DMS153 (cell line): ENCODE results near the gene DNAH2.
A peak's percentile ranks its signal among the peaks of the same experiment; 100 is the strongest.

ENCODE experiments used
- DNase-seq: peaks from one replicate; lab custom pipeline; 2025; lab: John Stamatoyannopoulos, UW

DNAH2 gene

DNA sequence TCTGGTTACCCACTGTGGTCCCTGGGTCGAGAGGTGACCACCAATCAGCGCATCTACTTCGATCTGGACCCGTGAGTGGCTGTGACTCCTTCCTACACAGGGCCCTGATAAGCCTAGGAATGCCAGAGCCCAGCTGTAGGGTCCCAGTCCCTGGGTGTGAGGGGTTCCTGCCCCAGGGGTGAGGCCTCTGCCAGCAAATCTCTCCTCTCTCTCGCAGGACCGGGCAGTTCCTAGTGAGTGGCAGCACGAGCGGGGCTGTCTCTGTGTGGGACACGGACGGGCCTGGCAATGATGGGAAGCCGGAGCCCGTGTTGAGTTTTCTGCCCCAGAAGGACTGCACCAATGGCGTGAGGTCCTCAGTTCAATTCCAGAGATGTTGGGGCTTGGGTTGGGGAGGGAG lies 14.8 kb upstream of the DNAH2 start:
- no peak for DNase-seq

DNA sequence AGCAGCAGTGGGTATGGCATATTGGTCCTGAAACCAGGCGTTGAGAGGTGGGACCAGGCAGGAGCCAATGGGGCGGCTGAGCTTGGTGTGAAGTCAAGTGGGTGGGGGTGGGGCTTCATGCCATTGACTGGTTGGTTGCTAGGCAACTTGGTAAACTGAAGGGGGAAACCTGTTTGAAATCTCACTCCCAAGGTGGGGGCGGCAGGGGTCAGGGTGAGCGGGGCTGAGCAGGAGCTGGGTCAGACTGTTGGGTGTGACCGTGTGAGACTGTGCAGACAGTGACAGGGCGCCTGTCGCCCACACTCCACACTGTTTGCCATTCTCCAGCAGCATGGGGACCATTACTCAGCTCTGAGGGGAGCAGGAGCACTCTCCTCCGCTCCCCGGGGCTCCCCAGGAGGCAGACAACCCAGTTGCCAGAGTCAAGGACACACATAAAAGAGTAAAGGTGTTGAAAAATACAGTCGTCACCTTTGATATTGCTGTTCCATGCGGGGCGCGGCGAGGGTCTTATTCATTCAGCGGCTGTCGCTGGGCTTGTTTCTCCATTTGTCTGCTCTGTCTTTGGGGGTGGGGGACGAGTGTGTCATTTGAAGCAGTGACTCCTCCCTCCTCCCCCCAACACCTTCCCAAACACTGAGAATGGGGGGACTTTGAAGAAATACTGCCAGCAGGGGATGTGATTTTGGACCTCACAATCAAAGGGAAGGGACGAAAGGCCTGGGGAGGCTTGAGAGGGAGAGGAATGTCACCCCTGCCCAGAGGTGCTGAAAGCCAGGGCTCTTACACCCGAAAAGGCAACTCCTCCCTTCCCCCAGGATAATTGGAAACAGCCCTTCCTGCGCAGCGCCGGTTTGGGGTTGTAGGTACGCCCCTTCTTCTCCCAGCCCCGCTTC lies 13.7 kb upstream of the DNAH2 start:
- DNase-seq = peak; percentile 71

DNA sequence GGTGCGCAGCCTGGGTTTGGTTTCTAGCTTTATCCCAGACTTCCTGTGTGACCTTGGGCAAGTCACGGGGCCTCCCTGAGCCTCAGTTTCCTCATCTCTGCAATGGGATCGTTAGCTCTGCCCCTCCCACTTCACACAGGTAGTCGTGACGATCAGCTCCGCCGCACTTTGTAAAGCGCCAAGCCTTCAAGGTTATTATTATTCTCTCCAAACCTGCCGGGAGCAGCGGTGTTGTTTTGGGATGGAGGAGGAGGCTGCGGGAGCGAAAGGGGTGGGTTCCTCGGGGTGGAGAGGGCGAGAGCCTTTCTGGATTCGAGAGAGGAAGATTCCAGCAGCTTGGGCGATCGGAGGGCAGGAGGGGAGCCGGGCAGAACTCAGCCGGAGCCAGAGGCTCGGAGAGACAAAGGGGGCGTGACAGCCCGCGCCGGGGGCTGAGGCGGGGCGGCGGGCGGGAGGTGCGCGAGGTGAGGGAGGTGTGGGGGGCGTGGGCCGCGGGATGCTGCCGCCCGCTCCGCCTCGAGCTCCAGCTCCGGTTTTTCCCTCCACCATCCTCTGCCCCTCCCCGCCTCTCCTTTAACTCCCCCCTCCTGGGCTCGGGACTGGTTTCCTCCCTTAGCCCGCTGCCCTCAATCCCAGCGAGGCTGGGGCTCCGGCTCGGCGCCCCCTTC lies 12.8 kb upstream of the DNAH2 start, which contains the start of gene EFNB3:
Gene EFNB3 (plus strand): TSS at position 602 of the 668 bp plus-strand sequence. CDS start 397 bp downstream, outside the sequence.
- DNase-seq = no peak

DNA sequence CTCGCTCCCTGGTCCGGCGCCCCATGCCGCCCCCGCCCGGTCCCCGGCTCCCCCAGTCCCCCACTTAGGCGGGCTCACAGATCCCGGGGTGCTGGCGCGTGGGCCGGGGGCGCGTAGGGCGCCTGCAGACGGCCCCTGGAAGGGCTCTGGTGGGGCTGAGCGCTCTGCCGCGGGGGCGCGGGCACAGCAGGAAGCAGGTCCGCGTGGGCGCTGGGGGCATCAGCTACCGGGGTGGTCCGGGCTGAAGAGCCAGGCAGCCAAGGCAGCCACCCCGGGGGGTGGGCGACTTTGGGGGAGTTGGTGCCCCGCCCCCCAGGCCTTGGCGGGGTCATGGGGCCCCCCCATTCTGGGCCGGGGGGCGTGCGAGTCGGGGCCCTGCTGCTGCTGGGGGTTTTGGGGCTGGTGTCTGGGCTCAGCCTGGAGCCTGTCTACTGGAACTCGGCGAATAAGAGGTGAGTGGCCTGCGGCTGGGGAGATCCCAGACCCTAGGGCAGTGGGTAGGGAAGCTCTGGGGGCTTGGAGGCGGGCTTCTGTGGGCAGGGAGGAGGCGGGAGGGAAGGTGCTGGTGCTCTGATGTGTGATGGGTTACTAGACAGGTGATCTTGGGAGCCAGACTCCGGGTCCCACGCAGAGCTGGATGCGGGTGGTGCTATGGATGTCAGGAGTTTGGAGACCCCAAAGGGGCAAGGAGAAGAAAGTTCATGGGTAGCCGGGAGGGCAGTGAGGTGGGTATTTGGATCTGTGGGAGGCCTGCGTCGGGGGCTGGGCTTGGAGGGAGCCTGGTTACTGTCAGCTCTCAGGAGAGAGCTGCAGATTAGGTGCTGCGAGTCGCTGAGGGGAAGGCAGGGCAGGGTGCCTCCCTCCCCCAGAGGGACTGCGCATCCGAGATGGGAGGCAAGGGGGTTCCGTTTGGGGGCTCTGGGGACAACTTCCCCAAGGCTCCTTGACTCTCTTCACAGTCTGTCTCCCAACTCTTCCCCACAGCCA lies 12.0 kb upstream of the DNAH2 start:
- no peak for DNase-seq

DNA sequence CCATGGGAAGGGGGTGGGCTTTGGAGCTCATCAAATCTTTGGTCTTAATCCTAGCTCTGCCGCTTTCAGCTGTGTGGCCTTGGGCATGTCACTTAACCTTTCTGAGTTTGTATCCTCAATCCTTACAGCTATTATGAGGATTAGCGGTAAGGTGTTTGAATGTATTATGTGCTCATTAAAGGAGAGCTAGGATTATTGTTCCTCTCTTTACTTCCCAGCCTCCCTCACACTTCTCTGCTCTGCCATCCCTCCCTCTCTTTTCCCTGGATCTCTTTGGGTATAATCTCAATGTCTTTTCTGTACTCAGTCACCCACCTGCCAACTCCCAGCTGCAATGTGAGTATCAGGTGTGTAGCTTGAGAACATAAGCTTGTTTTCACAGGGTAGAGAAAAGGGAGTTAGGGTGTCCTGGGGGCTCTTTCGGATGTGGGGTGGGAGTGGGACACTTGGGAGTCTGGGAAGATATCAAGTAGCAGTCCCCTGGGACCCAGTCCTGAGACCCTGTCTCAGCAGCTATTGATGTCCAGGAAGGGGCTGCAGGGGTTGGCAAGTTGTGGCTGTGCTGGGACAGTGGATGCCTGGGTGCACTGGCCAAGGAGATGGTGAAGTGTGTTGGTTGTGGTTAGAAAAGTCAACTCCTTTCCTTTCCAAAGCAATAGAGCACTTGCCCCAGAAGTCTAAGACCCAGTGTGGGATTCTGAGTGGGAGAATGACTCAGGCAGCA lies 10.8 kb upstream of the DNAH2 start:
- no peak for DNase-seq

DNA sequence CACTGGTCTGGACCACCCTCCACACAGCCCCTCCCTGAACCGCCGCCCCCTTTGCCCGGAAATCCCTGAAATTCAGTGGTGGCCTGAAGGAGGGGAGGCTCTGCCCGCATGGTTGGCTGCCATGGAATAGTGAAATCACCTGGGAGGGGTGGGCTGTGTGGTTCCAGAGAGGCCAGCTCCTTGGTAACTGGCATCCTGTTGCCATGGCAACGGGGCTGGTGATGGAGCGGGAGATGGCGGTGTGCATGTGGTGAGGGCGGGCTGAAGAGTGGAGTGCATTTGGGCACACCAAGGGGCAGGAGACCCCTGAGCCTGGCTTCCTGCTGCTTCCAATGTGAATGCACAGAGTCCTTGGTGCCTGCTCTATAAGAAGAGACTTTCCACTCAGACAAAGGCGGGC lies 10.1 kb upstream of the DNAH2 start:
- DNase-seq = no peak

DNA sequence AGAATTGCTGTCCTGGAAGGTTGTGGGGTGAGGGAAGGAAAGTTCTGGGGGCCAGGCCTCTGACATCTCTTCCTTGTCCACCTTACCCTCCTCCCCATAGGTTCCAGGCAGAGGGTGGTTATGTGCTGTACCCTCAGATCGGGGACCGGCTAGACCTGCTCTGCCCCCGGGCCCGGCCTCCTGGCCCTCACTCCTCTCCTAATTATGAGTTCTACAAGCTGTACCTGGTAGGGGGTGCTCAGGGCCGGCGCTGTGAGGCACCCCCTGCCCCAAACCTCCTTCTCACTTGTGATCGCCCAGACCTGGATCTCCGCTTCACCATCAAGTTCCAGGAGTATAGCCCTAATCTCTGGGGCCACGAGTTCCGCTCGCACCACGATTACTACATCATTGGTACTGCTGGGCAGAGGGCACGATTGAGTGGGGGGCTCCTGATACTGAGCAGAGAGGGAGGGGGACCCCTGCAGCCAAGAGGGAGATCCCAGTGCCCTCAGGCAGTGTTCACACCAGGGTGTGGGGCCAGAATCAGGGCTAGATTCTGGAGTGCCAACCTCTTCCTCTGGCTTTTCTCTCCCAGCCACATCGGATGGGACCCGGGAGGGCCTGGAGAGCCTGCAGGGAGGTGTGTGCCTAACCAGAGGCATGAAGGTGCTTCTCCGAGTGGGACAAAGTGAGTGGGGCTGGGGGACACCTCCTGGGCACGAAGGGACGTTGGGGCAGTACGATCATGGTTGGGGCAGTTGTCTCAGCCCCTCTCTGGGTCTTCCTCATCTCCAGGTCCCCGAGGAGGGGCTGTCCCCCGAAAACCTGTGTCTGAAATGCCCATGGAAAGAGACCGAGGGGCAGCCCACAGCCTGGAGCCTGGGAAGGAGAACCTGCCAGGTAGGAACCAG lies 9.4 kb upstream of the DNAH2 start:
- DNase-seq = no peak

DNA sequence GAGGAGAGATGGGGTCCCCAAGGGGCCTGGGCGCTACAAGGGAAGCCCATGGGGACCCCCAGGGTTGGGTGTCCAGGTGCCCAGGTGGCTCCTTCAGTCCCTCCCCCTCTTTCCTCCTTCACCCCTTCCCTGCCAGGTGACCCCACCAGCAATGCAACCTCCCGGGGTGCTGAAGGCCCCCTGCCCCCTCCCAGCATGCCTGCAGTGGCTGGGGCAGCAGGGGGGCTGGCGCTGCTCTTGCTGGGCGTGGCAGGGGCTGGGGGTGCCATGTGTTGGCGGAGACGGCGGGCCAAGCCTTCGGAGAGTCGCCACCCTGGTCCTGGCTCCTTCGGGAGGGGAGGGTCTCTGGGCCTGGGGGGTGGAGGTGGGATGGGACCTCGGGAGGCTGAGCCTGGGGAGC lies 8.5 kb upstream of the DNAH2 start:
- no peak for DNase-seq

DNA sequence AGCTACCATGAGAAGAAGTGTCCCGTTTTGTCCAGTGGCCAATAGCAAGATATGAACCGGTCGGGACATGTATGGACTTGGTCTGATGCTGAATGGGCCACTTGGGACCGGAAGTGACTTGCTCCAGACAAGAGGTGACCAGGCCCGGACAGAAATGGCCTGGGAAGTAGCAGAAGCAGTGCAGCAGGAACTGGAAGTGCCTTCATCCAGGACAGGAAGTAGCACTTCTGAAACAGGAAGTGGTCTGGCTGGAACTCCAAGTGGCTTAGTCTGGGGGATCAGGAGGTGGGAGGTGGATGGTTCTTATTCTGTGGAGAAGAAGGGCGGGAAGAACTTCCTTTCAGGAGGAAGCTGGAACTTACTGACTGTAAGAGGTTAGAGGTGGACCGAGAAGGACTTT lies 7.2 kb upstream of the DNAH2 start:
- no peak for DNase-seq

DNA sequence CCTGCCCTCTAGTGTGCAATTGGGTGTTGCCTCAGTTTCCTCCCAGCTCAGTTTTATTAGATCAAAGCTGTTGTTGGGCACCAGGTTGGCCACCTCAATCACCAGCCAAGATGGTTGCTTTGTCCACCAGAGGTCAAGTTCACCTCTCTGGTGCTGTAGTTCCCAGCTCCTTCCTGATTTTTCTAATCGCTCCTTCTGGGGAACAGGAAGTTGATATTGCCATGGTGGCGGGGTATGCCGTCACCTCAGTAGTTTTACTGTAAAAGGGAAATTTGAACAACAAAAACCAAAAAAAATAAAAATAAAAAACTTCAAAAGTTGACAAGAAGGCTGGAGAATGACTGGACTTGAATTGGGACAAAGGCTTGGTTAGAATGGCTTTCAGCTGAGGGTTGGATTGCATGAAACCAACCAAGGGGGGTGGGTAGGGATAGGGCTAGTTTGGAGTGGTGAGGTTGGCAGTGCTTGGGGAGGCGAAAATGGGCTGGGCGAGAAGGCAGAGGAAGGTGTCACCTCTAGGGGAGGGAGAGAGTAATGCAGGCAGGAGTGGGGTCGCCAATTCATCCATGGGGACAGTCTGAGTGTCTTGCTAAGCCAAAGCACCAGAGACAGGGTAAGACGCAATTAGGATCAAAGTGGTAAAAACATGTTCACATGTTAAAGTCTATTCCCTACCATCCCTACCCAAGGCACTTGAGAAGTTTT lies 6.3 kb upstream of the DNAH2 start:
- DNase-seq = no peak

DNA sequence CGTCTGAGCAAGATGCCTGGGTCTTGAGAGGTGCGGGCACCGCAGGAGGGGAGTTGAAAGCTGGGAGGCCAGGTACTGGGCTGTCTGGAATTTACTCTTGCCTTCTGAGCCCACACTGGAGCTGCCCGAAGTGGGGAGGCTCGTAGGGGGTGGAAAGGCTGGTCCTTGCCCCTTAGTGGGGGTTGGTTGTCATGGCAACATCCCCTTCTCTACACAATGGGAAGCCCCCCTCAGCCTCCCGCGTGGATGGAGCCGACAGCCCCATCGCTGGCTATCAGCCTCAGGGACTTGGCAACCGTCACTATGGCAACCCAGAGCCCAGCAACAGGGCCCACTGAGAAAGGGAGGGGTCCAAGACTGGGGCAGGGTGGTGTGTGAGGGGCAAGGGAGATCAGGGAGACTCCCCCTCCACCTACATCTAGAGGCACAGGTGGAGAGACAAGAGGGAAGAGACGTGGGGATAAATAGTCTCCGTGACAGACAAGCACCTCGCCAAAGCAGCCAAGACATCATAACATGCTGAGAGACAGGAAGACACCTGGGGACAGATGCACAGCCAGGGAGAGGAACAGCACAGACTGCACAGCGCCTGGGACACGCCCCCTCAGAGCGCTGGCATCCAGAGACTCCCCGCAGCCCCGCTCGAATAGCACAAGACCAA lies 5.3 kb upstream of the DNAH2 start:
- DNase-seq = no peak

DNA sequence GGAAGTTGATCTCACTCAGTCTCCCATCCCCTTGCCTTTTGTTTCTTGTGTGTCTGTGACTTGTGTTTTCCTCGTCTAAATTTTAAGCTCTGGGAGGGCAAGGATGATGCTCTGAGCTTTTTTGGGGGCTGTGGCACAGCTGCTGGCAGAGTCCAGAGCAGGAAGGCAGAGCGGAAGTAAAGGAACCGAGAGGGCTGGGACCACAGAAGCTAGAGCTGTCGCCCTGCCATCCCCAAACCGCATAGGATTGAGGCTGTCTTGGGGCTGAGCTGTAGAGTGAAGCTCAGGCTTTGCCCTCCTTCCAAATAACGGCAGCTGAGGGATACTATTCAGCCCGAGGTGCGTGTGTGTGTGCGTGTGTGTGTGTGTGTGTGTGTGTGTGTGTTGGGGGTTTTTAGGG lies 3.8 kb upstream of the DNAH2 start:
- no peak for DNase-seq

DNA sequence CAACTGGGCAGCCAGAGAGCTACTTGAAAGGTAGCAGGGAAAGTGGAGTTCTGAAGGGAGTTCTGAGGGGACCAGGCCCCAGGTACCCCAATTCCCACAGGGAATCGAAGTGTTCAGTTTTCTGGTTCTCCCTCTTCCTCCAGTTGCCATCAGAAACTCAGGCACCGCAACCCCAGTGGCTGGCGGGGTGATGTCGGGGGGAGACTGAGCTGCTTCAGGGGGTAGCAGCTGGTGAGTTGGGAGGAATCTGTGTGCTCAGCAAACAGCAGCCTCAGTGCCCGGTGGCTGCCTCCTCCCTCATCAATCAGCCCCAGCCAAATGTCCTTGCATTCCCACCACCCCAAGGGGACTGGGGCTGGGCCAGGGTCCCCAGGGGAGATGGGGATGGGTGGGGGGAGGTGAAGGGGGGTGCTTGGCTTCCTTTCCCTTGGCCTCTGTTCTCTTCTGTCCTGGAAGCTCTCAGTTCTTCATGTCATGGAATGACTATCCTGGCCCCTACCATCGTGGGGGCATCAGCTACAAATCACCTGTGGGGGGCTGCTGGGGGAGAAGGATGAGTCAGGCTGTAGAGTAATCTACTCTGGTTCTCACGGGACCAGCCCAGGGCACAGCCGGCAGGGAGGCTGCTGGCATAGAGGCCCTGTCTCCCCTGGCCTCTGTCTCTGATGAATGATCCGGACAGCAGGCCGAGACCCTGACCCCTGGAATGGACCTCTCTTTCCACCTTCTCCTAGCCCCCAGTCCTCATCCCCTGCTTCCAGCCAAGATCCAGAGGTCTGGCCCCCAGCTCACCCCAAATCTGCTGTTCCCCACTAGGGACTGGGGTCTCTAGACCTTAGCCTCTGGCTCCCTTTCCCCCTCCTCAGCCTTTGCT lies 2.6 kb upstream of the DNAH2 start:
- no peak for DNase-seq

DNA sequence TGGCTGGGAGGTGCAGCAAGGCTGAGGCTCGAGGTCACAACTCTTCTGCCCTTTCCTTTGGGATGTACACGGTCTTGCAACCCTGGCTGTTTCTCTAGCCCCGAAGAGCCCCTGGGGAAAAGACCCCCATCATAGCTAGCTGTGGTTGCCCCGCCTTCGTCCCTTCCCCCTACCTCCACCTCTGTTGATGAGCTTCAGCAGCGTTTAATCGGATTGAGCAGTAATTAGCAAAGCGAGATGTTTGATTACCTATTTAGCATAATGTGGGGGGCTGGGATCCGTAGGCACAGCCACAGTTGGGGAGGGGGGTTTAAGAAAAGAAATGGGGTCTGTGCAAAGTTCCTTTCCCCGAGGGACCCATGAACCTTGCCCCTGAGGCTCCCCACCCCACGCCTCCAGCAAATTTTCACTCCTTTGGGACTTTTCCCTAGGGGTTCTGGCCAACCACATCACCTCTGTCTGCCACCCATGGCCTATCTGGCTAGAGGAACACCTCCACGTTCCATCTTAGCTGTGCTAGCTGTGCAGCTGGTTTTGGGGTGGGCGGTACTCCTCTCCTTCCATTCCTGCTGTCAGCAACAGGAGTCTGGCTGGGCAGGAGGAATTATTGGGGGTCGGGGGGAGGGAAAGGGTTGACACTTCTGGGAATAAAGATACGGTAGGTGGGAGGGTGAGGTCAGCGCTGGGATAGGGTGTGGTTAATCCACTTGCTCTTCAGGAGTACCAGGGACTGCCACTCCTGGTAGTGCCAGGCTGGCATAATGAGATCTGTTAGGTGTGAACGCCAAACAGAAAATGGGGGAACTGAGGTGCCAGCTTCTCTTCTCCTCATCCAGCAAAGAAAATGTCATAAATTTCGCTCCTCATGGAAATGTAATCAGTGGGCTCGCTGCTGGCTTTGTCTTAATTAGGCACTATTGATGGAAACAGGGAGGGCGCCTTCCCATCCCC lies 1.3 kb upstream of the DNAH2 start:
- no peak for DNase-seq

DNA sequence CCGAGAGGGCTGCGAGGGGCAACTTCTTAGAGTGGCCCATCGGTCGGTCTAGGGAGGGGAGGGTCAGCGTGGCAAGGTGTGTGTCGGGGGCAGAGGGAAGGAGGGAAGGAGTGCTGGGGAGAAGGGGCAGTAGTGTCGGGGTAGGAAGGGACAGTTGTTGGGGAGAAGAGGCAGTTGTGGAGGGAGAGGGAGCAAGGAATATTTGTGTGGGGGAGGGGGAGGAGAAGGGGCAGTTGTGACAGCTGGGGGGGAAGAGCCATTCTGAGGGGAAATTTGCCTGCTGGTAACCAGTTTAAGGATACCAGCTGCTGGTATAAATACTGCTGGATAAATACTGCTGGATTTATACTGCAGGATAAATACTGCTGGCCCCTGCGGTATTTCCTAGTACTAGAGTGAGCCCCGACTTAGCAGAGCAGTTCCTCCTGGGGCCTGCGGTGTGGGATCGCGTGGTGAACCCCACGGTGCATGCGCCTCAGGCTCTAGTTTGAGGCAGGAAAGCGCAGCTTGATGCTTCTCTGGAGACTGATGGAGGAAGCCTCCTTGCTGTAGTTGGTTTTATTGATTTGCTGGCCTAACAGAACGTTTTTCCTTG lies 309 bp downstream of the DNAH2 start:
- no peak for DNase-seq

DNA sequence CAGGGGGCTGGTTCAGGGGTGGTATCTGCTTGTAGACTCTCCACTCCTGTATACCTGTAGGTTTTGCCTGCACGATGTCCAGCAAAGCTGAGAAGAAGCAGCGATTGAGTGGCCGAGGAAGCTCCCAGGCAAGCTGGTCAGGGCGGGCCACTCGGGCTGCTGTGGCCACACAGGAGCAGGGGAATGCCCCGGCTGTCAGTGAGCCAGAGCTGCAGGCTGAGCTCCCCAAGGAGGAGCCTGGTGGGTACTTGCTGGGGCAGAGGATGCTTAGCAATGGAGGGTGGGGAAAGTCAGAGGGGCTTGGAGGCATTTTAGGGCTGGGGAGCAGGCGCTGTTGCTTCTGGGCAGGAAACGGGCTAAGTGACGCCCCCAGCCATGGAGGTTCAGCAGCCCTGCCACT lies 2.1 kb downstream of the DNAH2 start:
- no peak for DNase-seq

DNA sequence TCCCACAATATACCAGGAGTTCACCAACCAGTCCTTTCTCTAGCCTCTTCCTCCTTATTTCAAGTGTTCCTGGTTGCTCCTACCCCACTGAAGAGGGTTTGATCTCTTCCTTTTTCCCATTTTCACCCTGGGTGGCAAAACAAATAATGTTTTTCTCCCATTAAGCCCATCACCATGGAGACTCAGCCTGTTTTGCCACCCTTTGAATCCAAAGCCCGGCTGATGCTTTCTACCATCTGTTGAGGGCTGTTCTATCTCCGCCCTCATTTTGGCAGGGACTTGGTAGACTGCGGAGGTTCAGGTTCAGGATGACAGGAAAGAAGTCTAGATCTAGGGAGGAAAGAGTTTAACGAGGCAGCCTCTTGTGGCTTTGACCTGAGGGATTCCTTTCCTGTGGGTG lies 2.6 kb downstream of the DNAH2 start:
- DNase-seq = no peak
